Measurements from ENCODE around the gene SLC2A14.
"Not testable (repeated sequence)": the region's sequence is repeated elsewhere in the genome, so short reads cannot be mapped to it uniquely, and the experiment has no call there.

SLC2A14 gene

DNA sequence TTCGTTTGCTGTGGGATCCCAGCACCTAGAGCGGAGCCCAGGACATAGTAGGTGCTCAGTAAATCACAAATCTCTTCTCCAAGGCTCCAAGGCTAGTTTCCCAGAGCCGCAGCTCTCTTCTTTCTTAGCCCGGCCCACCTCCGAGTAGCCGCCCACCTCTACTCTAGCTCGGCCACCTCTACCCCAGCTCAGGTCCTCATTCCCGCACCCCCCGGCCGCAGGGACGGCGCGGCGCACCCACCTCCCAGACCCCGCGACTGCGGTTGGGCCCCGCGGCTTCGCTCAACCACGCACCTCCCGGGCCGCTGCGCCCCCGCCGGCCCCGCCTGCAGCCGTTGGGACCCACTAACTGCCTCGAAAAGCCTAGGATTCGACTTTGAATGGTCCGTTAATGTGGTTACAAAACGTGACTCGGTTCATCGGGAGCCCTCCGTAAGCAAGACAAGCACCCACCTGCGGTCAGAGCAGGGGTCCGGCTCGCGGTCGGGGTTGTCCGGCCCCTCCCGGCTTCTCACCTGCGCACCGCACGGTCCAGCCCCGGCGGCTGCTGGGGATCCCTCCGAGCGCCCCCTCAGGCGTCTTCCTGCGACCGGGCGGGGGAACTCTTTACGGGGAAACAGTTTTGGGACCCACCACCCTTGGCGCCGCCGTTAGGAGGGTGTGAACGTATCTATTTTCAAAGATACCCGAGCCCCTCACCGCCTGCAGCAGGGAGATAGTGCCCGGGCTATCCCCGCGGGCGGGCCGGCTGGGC lies at the start of gene SLC2A14:
Gene SLC2A14, minus strand, starts transcription at position 350 of the 754 bp plus-strand sequence. CDS start 3,035 bp downstream, outside the sequence.
- DNase-seq = no peak

DNA sequence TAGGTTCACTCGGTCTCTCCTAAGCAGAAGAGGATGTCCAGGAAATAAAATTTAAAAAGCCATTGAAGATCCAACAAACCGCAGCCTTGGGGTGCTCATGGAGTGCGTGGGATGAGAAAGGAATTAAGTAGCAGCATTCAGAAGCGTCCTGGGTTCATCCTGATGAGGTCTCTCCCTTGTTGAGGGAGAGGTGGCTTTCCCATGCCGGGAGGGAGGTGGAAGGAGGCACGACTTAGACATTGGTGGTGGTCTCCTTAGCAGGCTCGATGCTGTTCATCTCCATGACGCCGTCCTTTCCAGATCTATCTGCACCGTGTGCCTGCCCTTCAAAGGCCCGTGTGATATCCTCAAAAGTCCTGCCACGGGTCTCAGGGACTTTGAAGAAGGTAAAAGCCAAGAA lies 48.5 kb upstream of the SLC2A14 start:
- DNase-seq = not testable (repeated sequence)

DNA sequence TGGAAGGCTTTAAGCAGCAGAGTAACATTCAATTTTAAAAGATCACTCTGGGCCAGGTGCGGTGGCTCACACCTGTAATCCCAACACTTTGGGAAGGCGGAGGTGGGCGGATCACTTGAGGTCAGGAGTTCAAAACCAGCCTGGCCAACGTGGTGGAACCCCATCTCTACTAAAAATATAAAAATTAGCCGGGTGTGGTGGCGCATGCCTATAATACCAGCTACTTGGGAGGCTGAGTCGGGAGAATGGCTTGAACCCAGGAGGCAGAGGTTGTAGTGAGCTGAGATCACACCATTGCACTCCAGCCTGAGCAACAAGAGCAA lies 45.5 kb upstream of the SLC2A14 start:
- not testable (repeated sequence) for DNase-seq

DNA sequence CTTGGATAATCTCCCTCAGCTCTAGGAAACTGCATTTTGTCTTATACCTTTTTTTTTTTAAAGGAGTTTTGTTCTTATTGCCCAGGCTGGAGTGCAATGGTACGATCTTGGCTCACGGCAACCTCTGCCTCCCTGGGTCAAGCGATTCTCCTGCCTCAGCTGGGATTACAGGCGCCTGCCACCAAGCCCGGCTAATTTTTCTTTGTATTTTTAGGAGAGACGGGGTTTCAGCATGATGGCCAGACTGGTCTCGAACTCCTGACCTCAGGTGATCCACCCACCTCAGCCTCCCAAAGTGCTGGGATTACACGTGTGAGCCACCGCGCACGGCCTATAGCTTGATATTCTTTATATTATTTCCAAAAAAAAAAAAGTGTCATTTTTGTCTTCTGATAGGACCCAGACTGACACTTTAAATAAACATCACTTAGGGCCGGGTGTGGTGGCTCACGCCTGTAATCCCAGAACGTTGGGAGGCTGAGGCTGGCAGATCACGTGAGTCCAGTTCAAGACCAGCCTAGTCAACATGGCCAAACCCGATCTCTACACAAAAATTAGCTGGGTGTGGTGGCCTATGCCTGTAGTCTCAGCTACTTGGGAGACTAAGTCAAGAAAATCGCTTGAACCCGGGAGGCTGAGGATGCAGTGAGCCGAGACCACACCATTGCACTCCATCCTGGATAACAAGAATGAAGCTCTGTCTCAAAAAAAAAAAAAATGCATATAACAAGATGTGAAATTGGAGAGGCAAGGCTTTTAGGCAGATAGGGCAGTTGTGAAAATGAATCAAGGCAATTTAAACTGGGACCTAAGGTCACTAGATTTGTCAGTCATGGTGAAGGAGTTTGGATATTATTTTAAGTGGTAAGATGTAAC lies 44.9 kb upstream of the SLC2A14 start:
- DNase-seq = no peak

DNA sequence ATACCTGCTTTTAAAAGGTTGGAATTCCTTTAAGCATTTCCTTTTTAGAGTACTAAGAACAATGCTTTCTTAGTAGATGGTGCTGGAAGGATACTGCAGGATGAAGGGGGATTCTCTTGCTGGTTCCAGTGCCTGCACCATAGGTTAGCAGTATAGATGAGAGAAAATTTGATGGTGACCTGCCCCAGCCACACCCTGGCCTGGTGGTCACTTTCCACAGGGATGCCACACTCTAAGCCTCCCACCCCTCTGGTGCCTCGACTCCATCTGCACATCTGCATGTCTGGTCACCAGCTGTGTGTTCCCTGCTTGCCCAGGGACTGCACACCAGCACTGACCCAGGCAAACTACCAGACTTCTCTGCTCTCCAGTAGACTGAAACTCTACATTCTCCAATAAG lies 44.2 kb upstream of the SLC2A14 start:
- no peak for DNase-seq

DNA sequence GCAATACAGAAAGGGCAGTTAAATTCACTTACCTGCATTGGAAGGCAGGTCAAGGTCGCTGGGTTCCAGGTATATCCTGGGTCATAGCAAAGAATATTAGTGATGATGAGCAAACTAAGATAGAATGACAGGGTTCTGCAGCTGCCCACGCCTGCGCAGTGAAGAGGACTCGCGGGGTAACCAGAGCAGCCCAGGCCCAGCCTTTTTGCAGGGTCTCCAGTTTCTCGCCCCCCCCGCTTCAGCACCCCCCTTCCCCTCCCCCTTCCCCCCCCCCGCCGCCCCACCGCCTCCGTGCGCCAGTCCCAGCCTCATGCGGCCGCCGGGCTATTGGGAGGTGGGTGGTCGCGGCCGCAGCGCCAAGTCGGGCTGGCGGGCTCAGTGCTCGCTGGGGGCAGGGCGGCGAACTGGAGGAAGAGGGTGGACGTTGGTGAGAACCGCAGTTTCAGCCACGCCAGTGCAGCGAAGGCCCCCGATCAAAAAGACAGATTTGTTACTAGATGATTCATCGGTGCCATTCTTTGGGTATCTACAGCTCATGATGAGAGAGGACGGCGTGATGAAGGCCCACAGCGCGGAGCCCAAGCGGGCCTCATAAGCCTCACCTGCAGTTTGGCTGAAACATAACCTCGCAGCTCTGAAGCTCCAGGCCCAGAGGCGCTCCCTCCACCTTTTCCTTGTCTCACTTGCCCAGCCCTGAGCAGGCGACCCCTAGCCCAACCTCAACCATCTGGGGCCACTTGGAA lies 43.1 kb upstream of the SLC2A14 start:
- peak; percentile 39 for DNase-seq

DNA sequence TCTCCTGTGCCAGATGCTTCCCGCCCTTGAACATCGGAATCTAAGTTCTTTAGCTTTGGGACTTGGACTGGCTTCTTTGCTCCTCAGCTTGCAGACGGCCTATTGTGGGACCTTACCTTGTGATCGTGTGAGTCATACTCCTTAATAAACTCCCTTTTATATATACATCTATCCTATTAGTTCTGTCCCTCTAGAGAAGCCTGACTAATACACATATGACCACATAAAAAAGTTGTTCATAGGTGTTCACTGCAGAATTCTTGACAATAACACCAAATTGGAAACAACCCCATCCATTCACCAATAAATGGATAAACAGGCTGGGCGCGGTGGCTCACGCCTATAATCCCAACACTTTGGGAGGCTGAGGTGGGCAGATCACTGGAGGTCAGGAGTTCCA lies 37.4 kb upstream of the SLC2A14 start:
- not testable (repeated sequence) for DNase-seq

DNA sequence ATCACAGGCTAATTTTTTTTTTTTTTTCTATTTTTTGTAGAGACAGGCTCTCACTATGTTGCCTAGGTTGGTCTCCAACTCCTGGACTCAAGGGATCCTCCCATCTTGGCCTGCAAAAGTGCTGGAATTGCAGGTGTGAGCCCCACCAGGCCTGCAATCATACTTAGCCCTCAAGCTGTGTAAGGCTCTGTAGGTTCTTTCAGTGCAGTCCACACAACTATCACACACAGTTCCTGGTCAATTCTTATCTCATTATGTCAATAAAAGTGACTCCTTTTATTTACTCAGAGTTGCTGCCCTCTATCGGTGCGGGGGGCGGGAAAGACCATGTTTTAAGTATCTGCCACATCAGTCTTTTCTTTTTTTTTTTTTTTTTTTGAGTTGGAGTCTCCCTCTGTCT lies 34.3 kb upstream of the SLC2A14 start:
- peak; percentile 13 for DNase-seq

DNA sequence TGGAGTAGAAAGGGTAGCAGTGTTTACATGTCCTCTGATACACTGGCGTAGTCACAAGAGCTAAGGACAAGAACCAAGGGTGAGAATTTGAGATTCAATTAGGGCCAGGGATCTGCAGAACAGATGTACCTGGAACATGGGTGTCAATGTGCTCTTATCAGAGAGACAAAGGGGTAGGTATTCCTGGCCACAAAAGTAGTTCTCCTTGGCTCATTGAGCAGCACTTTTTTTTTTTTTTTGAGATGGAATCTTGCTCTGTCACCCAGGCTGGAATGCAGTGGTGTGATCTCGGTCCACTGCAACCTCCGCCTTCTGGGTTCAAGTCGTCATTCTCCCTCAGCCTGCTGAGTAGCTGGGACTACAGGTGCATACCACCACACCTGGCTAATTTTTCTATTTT lies 33.6 kb upstream of the SLC2A14 start:
- not testable (repeated sequence) for DNase-seq

DNA sequence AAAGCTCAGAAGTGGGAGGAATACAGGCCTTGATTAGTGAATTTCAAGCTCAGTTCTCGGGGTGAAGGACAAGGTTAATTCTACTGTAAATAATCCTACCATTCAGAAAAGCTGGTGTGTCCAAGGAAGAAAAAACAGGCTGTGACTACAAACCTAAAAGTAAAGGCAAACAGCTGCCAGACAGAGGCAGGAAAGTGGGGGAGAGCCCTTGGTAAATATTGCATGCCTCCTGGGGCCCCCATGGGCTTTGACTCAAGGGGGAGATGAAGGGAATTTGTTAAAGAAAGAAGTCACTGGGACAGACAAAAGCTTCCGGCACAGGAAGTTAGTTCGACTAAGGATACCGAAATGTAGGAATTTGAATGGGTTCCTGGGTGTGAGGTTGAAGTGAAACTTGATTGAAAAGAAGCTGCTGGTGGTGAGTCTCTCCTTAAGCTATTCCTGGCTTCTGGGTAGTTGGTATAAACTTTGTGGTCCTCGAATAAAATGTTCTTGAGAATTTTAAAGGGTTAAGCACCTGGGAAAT lies 32.9 kb upstream of the SLC2A14 start:
- not testable (repeated sequence) for DNase-seq

DNA sequence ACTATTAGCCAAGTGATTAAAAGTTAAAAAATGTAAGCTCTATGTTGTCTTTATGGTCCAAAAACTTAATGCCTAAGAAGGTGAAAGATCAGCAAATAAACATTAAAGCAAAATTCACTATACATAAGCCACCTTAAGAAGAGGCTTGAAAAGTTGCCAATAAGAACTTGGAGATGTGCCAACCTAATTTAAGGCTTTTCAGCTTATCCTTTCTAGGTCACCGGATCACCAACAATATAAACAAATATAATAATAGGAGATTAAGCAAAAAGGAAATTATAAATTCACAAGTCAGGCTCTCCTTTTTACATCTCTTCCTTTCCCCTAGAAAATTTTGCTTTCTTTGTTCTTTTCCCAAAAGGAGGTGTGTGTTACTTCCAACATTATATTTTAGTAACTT lies 32.4 kb upstream of the SLC2A14 start:
- no peak for DNase-seq

DNA sequence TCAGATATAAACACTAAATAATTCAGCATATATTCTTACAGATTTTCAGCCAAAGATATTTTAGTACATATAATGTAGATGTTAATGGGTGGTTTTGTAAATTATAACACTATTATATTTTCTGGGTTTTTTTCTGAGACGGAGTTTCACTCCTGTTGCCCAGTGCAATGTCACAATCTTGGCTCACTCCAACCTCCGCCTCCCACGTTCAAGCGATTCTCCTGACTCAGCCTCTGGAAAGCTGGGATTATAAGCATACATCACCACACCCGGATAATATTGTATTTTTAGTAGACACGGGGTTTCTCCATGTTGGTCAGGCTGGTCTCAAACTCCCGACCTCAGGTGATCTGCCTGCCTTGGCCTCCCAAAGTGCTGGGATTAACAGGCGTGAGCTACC lies 29.7 kb upstream of the SLC2A14 start:
- DNase-seq = not testable (repeated sequence)

DNA sequence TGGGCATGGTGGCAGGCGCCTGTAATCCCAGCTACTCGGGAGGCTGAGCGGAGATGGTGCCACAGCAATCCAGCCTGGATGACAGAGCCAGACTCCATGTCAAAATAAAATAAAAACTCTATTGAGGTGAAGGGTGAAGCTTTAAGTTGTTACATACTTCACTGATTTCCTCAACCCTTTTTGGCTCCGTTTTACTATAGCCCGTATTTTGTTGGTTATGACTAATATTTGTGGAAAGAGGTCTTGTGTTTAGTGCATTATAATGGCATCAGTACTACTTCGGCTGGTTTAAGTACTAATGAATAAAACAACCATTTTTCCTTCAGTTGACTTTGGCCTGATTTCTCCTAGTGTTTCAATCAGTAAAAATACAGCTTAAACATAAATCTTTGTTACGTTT lies 27.0 kb upstream of the SLC2A14 start:
- DNase-seq = no peak

DNA sequence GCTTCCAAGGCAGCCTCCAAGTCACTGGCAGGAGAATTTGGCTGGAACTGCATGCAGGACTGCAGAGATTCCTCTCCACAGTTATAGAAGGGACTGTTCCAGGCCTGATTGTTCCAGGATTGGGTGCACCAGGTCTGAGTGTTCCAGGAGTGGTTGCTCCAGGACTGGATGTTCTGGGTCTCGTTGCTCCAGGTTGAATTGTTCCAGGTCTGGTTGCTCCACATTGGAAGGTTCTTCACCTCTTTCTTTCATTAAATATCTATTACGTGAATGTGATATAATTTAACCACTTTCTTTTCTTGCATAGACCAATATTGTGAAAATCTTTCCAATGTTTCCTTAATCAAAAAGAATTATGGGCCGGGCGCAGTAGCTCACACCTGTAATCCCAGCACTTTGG lies 24.0 kb upstream of the SLC2A14 start:
- not testable (repeated sequence) for DNase-seq

DNA sequence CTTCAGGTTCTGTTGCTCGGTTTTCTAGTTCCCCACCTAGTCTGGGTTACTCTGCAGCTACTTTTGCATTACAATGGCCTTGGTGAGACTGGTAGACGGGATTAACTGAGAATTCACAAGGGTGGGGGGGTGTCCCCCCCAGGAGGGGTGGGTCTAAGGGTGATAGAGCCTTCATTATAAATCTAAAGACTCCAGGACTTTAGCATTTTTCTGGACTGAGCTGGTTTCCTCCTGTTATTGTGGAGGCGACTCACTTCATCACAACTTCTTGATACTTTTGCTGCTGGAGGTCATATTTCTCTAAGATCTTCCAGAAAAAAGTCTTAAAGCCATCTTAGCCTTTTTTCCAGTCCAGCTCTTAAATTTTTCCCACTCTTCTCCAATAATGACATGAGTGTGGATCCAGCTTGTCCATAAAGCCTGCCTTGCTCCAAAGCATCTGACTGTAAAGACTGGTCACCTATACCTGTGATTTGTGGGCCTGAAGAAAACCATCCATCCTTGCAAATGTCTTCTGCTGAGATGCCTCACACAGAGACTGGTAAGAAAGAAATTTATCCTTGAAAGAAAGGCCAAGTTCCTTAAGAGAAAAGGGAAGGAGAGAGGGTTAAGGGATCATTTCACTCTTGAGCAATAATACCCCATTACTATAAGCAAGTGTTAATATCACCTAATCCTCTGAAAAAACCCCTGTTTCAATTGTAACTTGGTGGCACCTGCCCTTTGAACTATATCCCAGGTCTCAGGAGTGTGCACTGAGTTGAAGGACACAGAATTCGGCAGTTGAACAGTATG lies 19.7 kb upstream of the SLC2A14 start:
- DNase-seq = no peak

DNA sequence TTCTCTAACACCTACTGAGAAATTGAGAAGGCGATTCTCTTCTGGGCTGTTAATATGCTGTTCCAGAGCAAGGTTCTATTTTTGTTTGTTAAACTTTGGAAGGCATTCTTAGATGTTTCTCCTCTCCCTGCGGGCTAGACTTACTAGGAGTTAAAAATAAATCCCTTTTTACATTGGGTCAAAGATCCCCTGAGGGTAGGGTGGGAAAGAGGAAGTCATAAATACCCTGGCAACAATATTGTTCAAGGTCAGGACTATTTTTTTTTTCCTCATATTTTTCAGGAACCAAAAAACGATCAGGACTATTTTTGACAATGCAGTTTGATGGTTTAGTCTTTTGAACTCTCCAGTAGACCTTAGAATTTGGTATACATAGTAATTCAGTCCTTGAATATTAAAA lies 12.0 kb upstream of the SLC2A14 start:
- no peak for DNase-seq

DNA sequence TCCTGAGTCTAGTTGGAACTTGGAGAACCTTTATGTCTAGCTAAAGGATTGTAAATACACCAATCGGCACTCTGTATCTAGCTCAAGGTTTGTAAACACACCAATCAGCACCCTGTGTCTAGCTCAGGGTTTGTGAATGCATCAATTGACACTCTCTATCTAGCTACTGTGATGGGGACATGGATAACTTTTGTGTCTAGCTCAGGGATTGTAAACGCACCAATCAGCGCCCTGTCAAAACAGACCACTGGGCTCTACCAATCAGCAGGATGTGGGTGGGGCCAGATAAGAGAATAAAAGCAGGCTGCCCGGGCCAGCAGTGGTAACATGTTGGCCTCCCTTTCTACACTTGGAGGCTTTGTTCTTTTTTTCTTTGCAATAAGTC lies 9.0 kb upstream of the SLC2A14 start:
- not testable (repeated sequence) for DNase-seq

DNA sequence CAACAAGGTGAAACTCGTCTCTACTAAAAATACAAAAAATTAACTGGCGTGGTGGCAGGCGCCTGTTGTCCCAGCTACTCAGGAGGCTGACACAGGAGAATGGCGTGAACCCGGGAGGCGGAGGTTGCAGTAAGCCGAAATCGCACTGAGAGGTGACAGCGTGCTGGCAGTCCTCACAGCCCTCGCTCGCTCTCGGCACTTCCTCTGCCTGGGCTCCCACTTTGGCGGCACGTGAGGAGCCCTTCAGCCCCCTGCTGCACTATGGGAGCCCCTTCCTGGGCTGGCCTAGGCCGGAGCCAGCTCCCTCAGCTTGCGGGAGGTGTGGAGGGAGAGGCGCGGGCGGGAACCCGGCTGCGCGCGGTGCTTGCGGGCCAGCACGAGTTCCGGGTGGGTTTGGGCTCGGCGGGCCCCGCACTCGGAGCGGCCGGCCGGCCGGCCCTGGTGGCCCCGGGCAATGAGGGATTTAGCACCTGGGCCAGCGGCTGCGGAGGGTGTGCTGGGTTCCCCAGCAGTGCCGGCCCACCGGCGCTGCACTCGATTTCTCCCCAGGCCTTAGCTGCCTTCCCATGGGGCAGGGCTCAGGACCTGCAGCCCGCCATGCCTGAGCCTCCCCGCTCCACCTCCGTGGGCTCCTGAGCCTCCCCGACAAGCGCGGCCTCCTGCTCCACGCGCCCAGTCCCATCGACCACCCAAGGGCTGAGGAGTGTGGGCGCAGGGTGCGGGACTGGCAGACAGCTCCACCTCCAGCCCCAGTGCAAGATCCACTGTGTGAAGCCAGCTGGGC lies 8.4 kb upstream of the SLC2A14 start:
- not testable (repeated sequence) for DNase-seq

DNA sequence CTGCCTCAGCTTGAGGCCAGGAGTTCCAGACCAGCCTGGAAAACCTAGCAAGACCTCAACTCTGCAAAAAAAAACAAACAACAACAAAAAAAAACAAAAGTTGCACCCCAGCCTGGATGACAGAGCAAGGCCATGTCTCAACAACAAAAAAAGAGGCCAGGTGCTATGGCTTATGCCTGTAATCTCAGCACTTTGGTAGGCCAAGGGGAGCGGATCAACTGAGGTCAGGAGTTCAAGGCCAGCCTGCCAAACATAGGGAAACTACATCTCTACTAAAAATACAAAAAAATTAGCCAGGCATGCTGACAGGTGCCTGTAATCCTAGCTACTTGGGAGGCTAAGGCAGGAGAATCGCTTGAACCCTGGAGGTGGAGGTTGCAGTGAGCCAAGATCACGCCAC lies 6.5 kb upstream of the SLC2A14 start:
- DNase-seq = no peak

DNA sequence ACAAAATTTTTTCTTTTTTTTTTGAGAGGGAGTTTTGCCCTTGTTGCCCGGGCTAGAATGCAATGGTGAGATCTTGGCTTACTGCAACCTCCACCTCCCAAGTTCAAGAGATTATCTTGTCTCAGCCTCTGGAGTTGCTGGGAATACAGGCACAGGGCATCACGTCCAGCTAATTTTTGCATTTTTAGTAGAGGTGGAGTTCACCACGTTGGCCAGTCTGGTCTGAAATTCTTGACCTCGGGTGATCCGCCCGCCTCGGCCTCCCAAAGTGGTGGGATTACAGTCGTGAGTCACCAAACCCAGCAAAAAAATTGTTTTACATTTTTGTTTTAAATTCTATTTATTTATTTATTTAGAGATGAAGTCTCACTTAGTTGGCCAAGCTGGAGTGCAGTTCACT lies 4.7 kb upstream of the SLC2A14 start:
- no peak for DNase-seq

DNA sequence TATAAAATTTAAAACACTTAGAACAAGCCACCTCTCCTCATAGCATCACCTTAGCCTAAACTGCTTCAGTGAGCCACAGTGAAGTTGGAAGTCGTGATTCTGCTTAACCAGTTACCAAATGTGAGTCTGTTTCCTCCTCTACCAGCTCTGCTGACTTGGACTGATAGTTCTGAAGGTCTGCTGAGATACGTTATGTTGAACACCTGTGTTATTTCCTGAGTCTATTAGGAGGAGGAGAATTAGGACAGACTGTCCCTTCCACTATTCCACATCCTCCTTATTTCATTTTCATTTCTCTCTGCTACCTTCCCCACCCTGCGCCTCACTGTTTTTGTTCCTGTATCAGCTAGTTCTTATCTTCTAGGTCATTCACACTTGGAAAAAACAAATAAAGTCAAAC lies 2.4 kb downstream of the SLC2A14 start:
- DNase-seq = no peak

DNA sequence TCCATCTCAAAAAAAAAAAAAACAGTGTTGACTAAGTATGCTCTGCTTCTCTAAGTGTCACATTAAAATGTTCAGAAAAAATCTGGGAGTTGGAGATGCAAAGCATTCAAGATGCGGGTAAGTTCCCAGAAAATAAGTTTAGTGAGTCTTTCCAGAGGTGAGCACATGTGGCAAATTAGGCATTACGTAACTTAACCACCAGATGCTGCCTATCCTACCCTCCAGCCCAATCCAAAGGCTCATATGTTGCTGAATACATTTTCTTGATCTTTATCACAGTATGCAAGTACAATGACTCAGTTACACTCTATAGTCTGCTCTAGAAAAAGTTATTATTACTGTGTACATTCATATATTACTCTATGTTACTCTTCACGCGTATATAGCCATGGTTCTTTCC lies 3.6 kb downstream of the SLC2A14 start:
- no peak for DNase-seq
